Measurements from ENCODE around the gene ADAM12.

Gene ADAM12

DNA sequence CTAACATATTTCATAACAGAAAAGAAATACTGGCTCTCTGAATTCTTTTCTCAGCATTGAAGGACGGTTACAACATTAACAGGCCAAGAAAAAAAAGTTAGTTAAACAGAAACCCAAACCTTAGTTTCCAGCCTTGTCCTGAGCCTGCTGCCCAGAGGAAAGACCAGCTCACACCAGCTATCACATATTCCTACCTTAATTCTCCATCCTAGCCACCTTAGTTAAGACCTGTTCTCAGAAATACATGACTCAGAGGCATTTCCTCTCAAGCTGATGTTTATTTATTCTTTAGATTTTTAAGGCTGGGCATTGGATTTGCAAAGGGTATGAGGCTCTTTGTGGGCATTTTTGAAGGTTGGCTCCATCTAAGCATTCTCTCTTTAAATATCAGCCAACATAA, 34.3 kb upstream of the ADAM12 start:
- Histone ChIP-seq H3K27me3 (ENCODE audit: low read depth, low read length) (no peaks in the 10 kb centered on the region), H3K4me3 (ENCODE audit: low read length) (no peak overlapping the region), H3K79me2 (ENCODE audit: low read length) (no peaks in the 10 kb centered on the region), H2AFZ (ENCODE audit: low read depth, low read length) (no peak overlapping the region), H3K36me3 (replicated peaks; ENCODE audit: low read depth, low read length) (no peaks in the 10 kb centered on the region), H4K20me1 (ENCODE audit: insufficient read depth, low read length) (no peaks in the 10 kb centered on the region), H3K4me1 (ENCODE audit: low read length) (no peaks in the 10 kb centered on the region), H3K27ac (ENCODE audit: low read length) (no peak overlapping the region), H3K9ac (ENCODE audit: low read length) (no peak overlapping the region), H3K4me2 (ENCODE audit: low read length) (no peak overlapping the region), H3K9me3 (ENCODE audit: insufficient read depth, low read length) (no peaks in the 10 kb centered on the region)
- TF ChIP-seq EZH2phosphoT487 (IDR thresholded peaks at IDR 0.05; ENCODE audit: low read depth): no peak
- TF ChIP-seq, protein P1, sequence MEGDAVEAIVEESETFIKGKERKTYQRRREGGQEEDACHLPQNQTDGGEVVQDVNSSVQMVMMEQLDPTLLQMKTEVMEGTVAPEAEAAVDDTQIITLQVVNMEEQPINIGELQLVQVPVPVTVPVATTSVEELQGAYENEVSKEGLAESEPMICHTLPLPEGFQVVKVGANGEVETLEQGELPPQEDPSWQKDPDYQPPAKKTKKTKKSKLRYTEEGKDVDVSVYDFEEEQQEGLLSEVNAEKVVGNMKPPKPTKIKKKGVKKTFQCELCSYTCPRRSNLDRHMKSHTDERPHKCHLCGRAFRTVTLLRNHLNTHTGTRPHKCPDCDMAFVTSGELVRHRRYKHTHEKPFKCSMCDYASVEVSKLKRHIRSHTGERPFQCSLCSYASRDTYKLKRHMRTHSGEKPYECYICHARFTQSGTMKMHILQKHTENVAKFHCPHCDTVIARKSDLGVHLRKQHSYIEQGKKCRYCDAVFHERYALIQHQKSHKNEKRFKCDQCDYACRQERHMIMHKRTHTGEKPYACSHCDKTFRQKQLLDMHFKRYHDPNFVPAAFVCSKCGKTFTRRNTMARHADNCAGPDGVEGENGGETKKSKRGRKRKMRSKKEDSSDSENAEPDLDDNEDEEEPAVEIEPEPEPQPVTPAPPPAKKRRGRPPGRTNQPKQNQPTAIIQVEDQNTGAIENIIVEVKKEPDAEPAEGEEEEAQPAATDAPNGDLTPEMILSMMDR (IDR thresholded peaks at IDR 0.05; ENCODE audit: low read depth, low read length): no peak

DNA sequence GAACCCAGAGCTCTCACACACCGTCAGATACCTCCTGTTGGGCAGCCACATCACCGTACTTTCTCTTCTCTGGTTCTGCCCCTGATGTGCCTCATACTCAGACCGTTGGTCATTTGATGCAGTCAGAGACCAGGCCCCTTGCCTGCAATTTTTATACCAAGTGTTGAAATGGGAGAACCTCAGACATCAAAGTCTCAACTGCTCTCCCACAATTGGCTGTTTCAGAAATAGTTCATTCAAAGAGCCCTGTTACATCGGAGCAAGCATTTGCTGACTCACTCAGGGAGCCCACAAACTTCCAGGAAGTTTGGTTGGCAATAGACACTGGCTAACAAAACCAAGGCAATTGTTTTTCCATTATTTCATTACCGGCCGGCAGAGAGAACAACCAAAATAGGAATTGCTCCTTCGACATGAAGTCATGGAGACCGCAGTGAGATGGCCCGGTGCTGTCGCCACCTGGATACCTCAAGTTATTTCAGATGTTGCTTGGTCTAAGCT, 33.5 kb upstream of the ADAM12 start:
- TF ChIP-seq, protein P1 (IDR thresholded peaks at IDR 0.05; ENCODE audit: low read depth, low read length): no peak
- no peak for TF ChIP-seq EZH2phosphoT487 (IDR thresholded peaks at IDR 0.05; ENCODE audit: low read depth)
- Histone ChIP-seq H3K9me3 (ENCODE audit: insufficient read depth, low read length) (no peaks in the 10 kb centered on the region), H3K4me1 (ENCODE audit: low read length) (no peaks in the 10 kb centered on the region), H3K27ac (ENCODE audit: low read length) (no peak overlapping the region), H3K4me3 (ENCODE audit: low read length) (no peak overlapping the region), H3K4me2 (ENCODE audit: low read length) (no peak overlapping the region), H3K36me3 (replicated peaks; ENCODE audit: low read depth, low read length) (no peaks in the 10 kb centered on the region), H2AFZ (ENCODE audit: low read depth, low read length) (no peak overlapping the region), H3K79me2 (ENCODE audit: low read length) (no peaks in the 10 kb centered on the region), H3K27me3 (ENCODE audit: low read depth, low read length) (no peaks in the 10 kb centered on the region), H4K20me1 (ENCODE audit: insufficient read depth, low read length) (no peaks in the 10 kb centered on the region), H3K9ac (ENCODE audit: low read length) (no peak overlapping the region)

DNA sequence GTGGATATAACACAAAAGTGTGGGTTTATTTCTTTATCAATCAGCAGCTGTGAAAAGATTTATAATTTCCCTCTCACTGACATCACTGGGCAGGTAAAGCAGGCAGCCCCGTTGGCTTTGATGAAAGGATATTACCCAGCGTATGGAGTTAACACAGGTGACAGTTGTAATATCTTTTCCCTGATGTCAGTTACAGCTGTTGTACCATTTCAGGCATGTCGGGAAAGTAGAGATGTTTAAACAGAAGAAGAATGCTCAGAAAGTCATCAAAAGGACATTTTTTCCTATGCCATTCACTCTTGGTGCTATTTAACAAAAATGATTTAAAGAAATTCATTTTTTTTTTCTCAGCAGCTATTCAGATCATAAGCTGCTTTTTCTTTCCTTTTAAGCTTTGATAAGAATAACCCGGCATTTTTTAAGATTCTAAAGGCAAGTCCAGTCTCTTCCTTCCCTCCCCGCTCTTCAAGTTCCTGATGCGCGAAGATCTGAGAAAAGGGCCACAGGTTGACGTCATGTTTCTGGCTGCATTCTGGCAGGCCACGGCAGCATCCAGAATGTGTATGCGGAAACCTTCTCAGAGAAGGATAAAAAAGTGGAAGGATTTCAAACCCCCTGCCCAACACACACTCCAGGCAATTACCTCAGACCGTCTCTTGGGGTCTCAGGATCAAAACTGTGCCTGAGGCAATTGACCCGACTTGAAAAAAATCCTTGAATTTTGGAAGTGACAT, 32.5 kb upstream of the ADAM12 start:
- Histone ChIP-seq H2AFZ (ENCODE audit: low read depth, low read length) (no peak overlapping the region), H3K4me3 (ENCODE audit: low read length) (no peak overlapping the region)

DNA sequence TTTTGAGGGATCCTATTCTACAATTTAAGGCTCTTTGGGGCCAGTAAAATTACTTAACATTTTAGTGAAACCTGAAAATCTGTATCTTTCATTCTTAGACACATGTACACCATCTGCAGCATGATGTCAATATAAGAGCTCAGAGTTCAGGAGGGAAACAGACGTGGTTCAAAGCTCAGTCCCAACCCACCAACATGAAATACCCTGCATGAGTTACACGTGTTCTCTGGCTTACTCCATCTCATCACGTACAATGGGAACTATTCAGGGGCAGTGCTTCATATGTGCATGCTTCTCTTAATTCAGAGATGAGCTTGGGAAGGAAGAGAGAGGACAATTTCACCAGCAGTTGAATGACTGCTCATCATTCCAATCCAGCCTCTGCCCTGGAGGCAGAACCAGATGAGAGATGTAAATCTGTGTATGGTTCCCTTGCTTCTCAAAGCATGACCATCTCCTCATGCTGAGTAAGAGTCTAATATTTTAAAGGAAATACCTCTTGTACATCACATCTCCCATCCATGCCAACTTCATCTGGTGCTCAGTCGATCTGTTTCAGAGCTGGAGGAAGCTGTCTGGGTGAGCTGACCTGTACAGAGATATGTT, 29.0 kb upstream of the ADAM12 start:
- Histone ChIP-seq H3K4me1 (ENCODE audit: low read length) (no peaks in the 10 kb centered on the region), H3K27ac (ENCODE audit: low read length) (no peak overlapping the region), H3K4me2 (ENCODE audit: low read length) (no peak overlapping the region), H3K4me3 (ENCODE audit: low read length) (no peak overlapping the region), H3K27me3 (ENCODE audit: low read depth, low read length) (no peaks in the 10 kb centered on the region), H4K20me1 (ENCODE audit: insufficient read depth, low read length) (no peaks in the 10 kb centered on the region), H3K36me3 (replicated peaks; ENCODE audit: low read depth, low read length) (no peaks in the 10 kb centered on the region), H3K9ac (ENCODE audit: low read length) (no peak overlapping the region), H3K79me2 (ENCODE audit: low read length) (no peaks in the 10 kb centered on the region), H3K9me3 (ENCODE audit: insufficient read depth, low read length) (no peaks in the 10 kb centered on the region), H2AFZ (ENCODE audit: low read depth, low read length) (no peak overlapping the region)
- TF ChIP-seq EZH2phosphoT487 (IDR thresholded peaks at IDR 0.05; ENCODE audit: low read depth): no peak
- TF ChIP-seq, protein P1 (IDR thresholded peaks at IDR 0.05; ENCODE audit: low read depth, low read length): no peak

More for the DNA sequence above, 32.5 kb upstream of the ADAM12 start:
- TF ChIP-seq EZH2phosphoT487 (IDR thresholded peaks at IDR 0.05; ENCODE audit: low read depth): no peak
- TF ChIP-seq, protein P1 (IDR thresholded peaks at IDR 0.05; ENCODE audit: low read depth, low read length): no peak
- H3K27ac ChIP-seq (ENCODE audit: low read length): no peak overlapping the region
- no peak overlapping the region for H3K4me2 ChIP-seq (ENCODE audit: low read length)
- H3K9me3 ChIP-seq (ENCODE audit: insufficient read depth, low read length): no peaks in the 10 kb centered on the region
- H3K4me1 ChIP-seq (ENCODE audit: low read length): no peaks in the 10 kb centered on the region
- no peaks in the 10 kb centered on the region for H3K27me3 ChIP-seq (ENCODE audit: low read depth, low read length)
- no peaks in the 10 kb centered on the region for H3K36me3 ChIP-seq (replicated peaks; ENCODE audit: low read depth, low read length)
- no peaks in the 10 kb centered on the region for H4K20me1 ChIP-seq (ENCODE audit: insufficient read depth, low read length)
- no peak overlapping the region for H3K9ac ChIP-seq (ENCODE audit: low read length)
- no peaks in the 10 kb centered on the region for H3K79me2 ChIP-seq (ENCODE audit: low read length)

Measured in OCI-LY3 (cell line).